ENCODE results near the gene SLC35D2.

The SLC35D2 gene

GRCh38 chr9:96281641-96282040, 101.9 kb downstream of the SLC35D2 start:
- no peaks in the 10 kb centered on the region for H3K9me2 ChIP-seq (replicated peaks; ENCODE audit: insufficient read depth, low read length)
- H4K20me1 ChIP-seq (ENCODE audit: low read depth, low read length) = no peaks in the 10 kb centered on the region
- 0 out of 2 replicates have a peak, but pooled peaks cover 4% of the 10 kb centered on the region for H3K9me3 ChIP-seq (ENCODE audit: insufficient read depth, low read length)
- no peaks in the 10 kb centered on the region for H3F3A ChIP-seq (ENCODE audit: insufficient read depth)
- H2AFZ ChIP-seq (ENCODE audit: low read depth, low read length, severe bottlenecking) = no peak overlapping the region
- H3K4me3 ChIP-seq (ENCODE audit: insufficient read depth, low read length, poor library complexity, severe bottlenecking) = no peak overlapping the region
- no peaks in the 10 kb centered on the region for H3K79me2 ChIP-seq (ENCODE audit: insufficient read depth, low read length)
- no peak overlapping the region for H3K4me2 ChIP-seq (ENCODE audit: low read depth, low read length, poor library complexity, severe bottlenecking)
- no peaks in the 10 kb centered on the region for H3K36me3 ChIP-seq (ENCODE audit: low read length)
- H3K9ac ChIP-seq (ENCODE audit: low read length) = no peak overlapping the region
- TF ChIP-seq EZH2phosphoT487 (conservative IDR thresholded peaks at IDR 0.05; ENCODE audit: low read length) (no peak), CTCF (IDR thresholded peaks at IDR 0.05; ENCODE audit: insufficient read depth, low read length, poor library complexity, severe bottlenecking) (no peak)
- no peaks in the 10 kb centered on the region for H3K27me3 ChIP-seq (ENCODE audit: low read length)
- no peak overlapping the region for H3K27ac ChIP-seq (ENCODE audit: low read depth, low read length)

- H3K9me3 ChIP-seq (ENCODE audit: insufficient read depth, low read length) = peaks cover 5% of the 10 kb centered on the region; the same call in 1 of the 2 replicates
- no peak overlapping the region for H3K9ac ChIP-seq (ENCODE audit: low read length)
- TF ChIP-seq EZH2phosphoT487 (conservative IDR thresholded peaks at IDR 0.05; ENCODE audit: low read length) (no peak), CTCF (IDR thresholded peaks at IDR 0.05; ENCODE audit: insufficient read depth, low read length, poor library complexity, severe bottlenecking) (no peak)
- no peak overlapping the region for H3K4me3 ChIP-seq (ENCODE audit: insufficient read depth, low read length, poor library complexity, severe bottlenecking)
- no peak overlapping the region for H2AFZ ChIP-seq (ENCODE audit: low read depth, low read length, severe bottlenecking)
- no peaks in the 10 kb centered on the region for H3K79me2 ChIP-seq (ENCODE audit: insufficient read depth, low read length)
- no peak overlapping the region for H3K4me2 ChIP-seq (ENCODE audit: low read depth, low read length, poor library complexity, severe bottlenecking)
- H3K36me3 ChIP-seq (ENCODE audit: low read length) = no peaks in the 10 kb centered on the region
- no peaks in the 10 kb centered on the region for H3K9me2 ChIP-seq (replicated peaks; ENCODE audit: insufficient read depth, low read length)
- H4K20me1 ChIP-seq (ENCODE audit: low read depth, low read length) = no peaks in the 10 kb centered on the region
- no peak overlapping the region for H3K27ac ChIP-seq (ENCODE audit: low read depth, low read length)
- H3K27me3 ChIP-seq (ENCODE audit: low read length) = no peaks in the 10 kb centered on the region
- H3F3A ChIP-seq (ENCODE audit: insufficient read depth) = no peaks in the 10 kb centered on the region
Measured at GRCh38 chr9:96279932-96280331, 103.6 kb downstream of the SLC35D2 start.

GRCh38 chr9:96274939-96275338, 108.6 kb downstream of the SLC35D2 start:
- H3K79me2 ChIP-seq (ENCODE audit: insufficient read depth, low read length) = no peaks in the 10 kb centered on the region
- H3K36me3 ChIP-seq (ENCODE audit: low read length) = no peaks in the 10 kb centered on the region
- H3K9me2 ChIP-seq (replicated peaks; ENCODE audit: insufficient read depth, low read length) = no peaks in the 10 kb centered on the region
- no peak overlapping the region for H3K4me2 ChIP-seq (ENCODE audit: low read depth, low read length, poor library complexity, severe bottlenecking)
- no peak overlapping the region for H3K27ac ChIP-seq (ENCODE audit: low read depth, low read length)
- peaks cover 7% of the 10 kb centered on the region; the same call in 1 of the 2 replicates for H3K9me3 ChIP-seq (ENCODE audit: insufficient read depth, low read length)
- H3K4me3 ChIP-seq (ENCODE audit: insufficient read depth, low read length, poor library complexity, severe bottlenecking) = no peak overlapping the region
- no peak overlapping the region for H3K9ac ChIP-seq (ENCODE audit: low read length)
- H3K27me3 ChIP-seq (ENCODE audit: low read length) = no peaks in the 10 kb centered on the region
- H2AFZ ChIP-seq (ENCODE audit: low read depth, low read length, severe bottlenecking) = no peak overlapping the region
- no peaks in the 10 kb centered on the region for H4K20me1 ChIP-seq (ENCODE audit: low read depth, low read length)
- TF ChIP-seq EZH2phosphoT487 (conservative IDR thresholded peaks at IDR 0.05; ENCODE audit: low read length) (no peak), CTCF (IDR thresholded peaks at IDR 0.05; ENCODE audit: insufficient read depth, low read length, poor library complexity, severe bottlenecking) (no peak)
- no peaks in the 10 kb centered on the region for H3F3A ChIP-seq (ENCODE audit: insufficient read depth)

Measured in SU-DHL-6 (cell line).